Upper lobe of left lung (tissue), 4 donors: ENCODE measurements around the gene ATG4B.

ENCODE experiments used
- POLR2A ChIP-seq, 4 donors: fragments of 450-650 bp; IDR thresholded peaks; one replicate each; pipeline ENCODE4 v1.5.1; 2016 to 2017; ENCODE audit warnings: antibody characterized with exemption in 4 of 4, mild to moderate bottlenecking in 2 of 4
- TF ChIP-seq, protein P1 (sequence below), 6 experiments: fragments of 450-650 bp in 4 of 6; fragments of 200-600 bp in 2 of 6; sonication (generic) in 2 of 6; IDR thresholded peaks; one replicate each; pipeline ENCODE4 v1.5.1; 2016 to 2019; ENCODE audit warnings: antibody characterized with exemption in 6 of 6

DNA sequence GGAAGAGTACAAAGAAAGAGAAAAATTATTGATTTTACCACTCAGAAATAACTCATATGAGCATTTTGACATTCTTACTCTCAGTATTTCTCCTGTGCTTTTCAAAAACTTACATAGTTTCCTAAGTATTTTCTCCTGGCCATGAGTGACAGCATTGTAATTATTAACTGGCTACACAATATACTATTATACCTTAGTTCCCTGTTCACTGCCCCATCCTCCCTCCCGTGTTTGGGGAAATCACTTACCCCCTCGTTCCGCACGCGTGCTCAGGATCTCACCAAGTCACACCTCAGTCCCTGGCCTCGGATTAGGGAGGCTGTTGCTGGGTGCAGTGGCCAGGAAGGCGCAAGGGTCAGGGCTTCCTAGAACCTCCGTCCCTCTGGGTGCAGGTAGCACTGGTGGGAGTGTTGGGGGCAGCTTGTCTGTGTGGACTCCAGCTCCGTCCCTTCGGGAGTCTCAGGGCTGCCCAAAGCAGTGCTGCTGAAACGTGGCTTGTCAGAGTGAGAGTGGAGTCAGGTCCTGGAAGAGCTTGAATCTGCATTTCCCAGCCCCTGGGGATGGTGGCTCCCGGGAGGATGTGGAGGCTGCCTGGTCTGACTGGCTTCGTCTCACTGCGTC, 23.2 kb downstream of the ATG4B start:
- TF ChIP-seq, protein P1, sequence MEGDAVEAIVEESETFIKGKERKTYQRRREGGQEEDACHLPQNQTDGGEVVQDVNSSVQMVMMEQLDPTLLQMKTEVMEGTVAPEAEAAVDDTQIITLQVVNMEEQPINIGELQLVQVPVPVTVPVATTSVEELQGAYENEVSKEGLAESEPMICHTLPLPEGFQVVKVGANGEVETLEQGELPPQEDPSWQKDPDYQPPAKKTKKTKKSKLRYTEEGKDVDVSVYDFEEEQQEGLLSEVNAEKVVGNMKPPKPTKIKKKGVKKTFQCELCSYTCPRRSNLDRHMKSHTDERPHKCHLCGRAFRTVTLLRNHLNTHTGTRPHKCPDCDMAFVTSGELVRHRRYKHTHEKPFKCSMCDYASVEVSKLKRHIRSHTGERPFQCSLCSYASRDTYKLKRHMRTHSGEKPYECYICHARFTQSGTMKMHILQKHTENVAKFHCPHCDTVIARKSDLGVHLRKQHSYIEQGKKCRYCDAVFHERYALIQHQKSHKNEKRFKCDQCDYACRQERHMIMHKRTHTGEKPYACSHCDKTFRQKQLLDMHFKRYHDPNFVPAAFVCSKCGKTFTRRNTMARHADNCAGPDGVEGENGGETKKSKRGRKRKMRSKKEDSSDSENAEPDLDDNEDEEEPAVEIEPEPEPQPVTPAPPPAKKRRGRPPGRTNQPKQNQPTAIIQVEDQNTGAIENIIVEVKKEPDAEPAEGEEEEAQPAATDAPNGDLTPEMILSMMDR (IDR thresholded peaks at IDR 0.05): no peak
- TF ChIP-seq POLR2A (IDR thresholded peaks at IDR 0.05): no peak
